GM18909 (cell line): ENCODE data around the gene ARRDC3.
"Not testable (repeated sequence)": the region's sequence is repeated elsewhere in the genome, so short reads cannot be mapped to it uniquely, and the experiment has no call there.

Source experiments
- ATAC-seq: cut with Tn5 transposase; IDR thresholded peaks from one replicate; pipeline ENCODE4 v1.9.1; 2021; ENCODE audit warnings: mild to moderate bottlenecking; ENCODE audit not compliant: unreplicated experiment, poor library complexity

ARRDC3 gene

GRCh38 chr5:91383027-91383955, at the start of gene ARRDC3:
TSS of gene ARRDC3 (minus strand) at chr5:91383317. CDS start at chr5:91383092, 225 bp downstream.
- peak; percentile 59 for ATAC-seq

GRCh38 chr5:91430949-91431348, 47.8 kb upstream of the ARRDC3 start:
- ATAC-seq = no peak

GRCh38 chr5:91424638-91425436, 41.7 kb upstream of the ARRDC3 start:
- no peak for ATAC-seq

GRCh38 chr5:91423871-91424270, 40.8 kb upstream of the ARRDC3 start:
- ATAC-seq = no peak

- no peak for ATAC-seq
These were observed 37.8 kb upstream of the ARRDC3 start for GRCh38 chr5:91420879-91421278.

GRCh38 chr5:91419571-91420537, 36.7 kb upstream of the ARRDC3 start:
- peak; percentile 79 for ATAC-seq

- no peak for ATAC-seq
These were observed 36.0 kb upstream of the ARRDC3 start for GRCh38 chr5:91419136-91419535.

GRCh38 chr5:91418158-91418557, 35.0 kb upstream of the ARRDC3 start:
- no peak for ATAC-seq

- no peak for ATAC-seq
These were observed 34.1 kb upstream of the ARRDC3 start for GRCh38 chr5:91417219-91417618.

GRCh38 chr5:91416491-91416890, 33.4 kb upstream of the ARRDC3 start:
- ATAC-seq = no peak

- ATAC-seq = no peak
These were observed 26.2 kb upstream of the ARRDC3 start for GRCh38 chr5:91409304-91409703.

GRCh38 chr5:91408710-91409109, 25.6 kb upstream of the ARRDC3 start:
- ATAC-seq = no peak

GRCh38 chr5:91407204-91407603, 24.1 kb upstream of the ARRDC3 start:
- ATAC-seq = no peak

- ATAC-seq = no peak
These were observed 20.3 kb upstream of the ARRDC3 start for GRCh38 chr5:91403438-91403837.

- no peak for ATAC-seq
These were observed 18.1 kb upstream of the ARRDC3 start for GRCh38 chr5:91401175-91401574.

- peak; percentile 69 for ATAC-seq
These were observed 14.7 kb upstream of the ARRDC3 start for GRCh38 chr5:91397791-91398190.

- ATAC-seq = no peak
These were observed 7.2 kb upstream of the ARRDC3 start for GRCh38 chr5:91390268-91390667.

GRCh38 chr5:91389555-91389954, 6.4 kb upstream of the ARRDC3 start:
- not testable (repeated sequence) for ATAC-seq

GRCh38 chr5:91388362-91388761, 5.2 kb upstream of the ARRDC3 start:
- ATAC-seq = no peak

GRCh38 chr5:91386120-91386519, 3.0 kb upstream of the ARRDC3 start:
- ATAC-seq = no peak
